OCI-LY7 (cell line): ENCODE data around the gene RPL36A. TPM values are rescaled to one million over a fixed set of nuclear protein-coding genes. Genes with fewer than 3 reads are reported as not detected.

Experiments
- BruUV-seq: library from RNA; stranded (reverse); fragments of 400-500 nt; replicated peaks from 2 replicates; lab custom pipeline; 2021; lab: Mats Ljungman, UMichigan
- CTCF ChIA-PET: fragments of 300-600 bp; sonication (Branson Sonifier 250); formaldehyde crosslinking; loops from one replicate; lab custom pipeline; 2022; ENCODE audit warnings: antibody characterized with exemption; ENCODE audit not compliant: unreplicated experiment; lab: Charles Lee
- POLR2A ChIA-PET: fragments of 300-600 bp; sonication (Branson Sonifier 250); formaldehyde crosslinking; loops from one replicate; lab custom pipeline; 2022; ENCODE audit warnings: antibody characterized with exemption; lab: Charles Lee
- DNase-seq: peaks from one replicate; pipeline ENCODE4 v3.0.0-alpha.2; 2015; ENCODE audit warnings: low spot score
- H2AFZ ChIP-seq: fragments of 200-600 bp; sonication (generic), shearing (Covaris generic); 2 replicates; pipeline ENCODE4 v1.6.1; 2014; ENCODE audit warnings: mild to moderate bottlenecking, antibody characterized with exemption, low read length, moderate library complexity
- H3K27ac ChIP-seq: fragments of 200-600 bp; sonication (generic); 2 replicates; pipeline ENCODE4 v1.5.1; 2014; ENCODE audit warnings: mixed run types, low read depth, mild to moderate bottlenecking, moderate library complexity, low read length, inconsistent platforms; ENCODE audit not compliant: poor library complexity, severe bottlenecking
- H3K36me3 ChIP-seq: fragments of 200-600 bp; sonication (generic); 2 replicates; pipeline ENCODE4 v1.6.1; 2014; ENCODE audit warnings: mild to moderate bottlenecking, antibody characterized with exemption, low read length, moderate library complexity, mixed read lengths; ENCODE audit not compliant: insufficient read depth
- H3K4me1 ChIP-seq: fragments of 200-600 bp; sonication (generic); 2 replicates; pipeline ENCODE4 v1.5.1; 2014; ENCODE audit warnings: mild to moderate bottlenecking, low read length; ENCODE audit not compliant: insufficient read depth, poor library complexity, severe bottlenecking
- H3K4me2 ChIP-seq: fragments of 200-600 bp; sonication (generic); 2 replicates; pipeline ENCODE4 v1.6.1; 2014; ENCODE audit warnings: mild to moderate bottlenecking, low read length
- H3K4me3 ChIP-seq: fragments of 200-600 bp; sonication (generic); 2 replicates; pipeline ENCODE4 v1.5.1; 2014; ENCODE audit warnings: mild to moderate bottlenecking, low read depth, low read length; ENCODE audit not compliant: poor library complexity, severe bottlenecking
- H3K79me2 ChIP-seq: fragments of 200-600 bp; sonication (generic); 2 replicates; pipeline ENCODE4 v1.6.1; 2016; ENCODE audit warnings: low read depth, mild to moderate bottlenecking, low read length, moderate library complexity, mixed read lengths; ENCODE audit not compliant: insufficient read depth
- H3K9me2 ChIP-seq: fragments of 200-600 bp; sonication (generic); 2 replicates; pipeline ENCODE4 v1.6.1; 2016; ENCODE audit warnings: mild to moderate bottlenecking, low read length, mixed read lengths; ENCODE audit not compliant: insufficient read depth
- H3K9me3 ChIP-seq: fragments of 200-600 bp; sonication (generic); 2 replicates; pipeline ENCODE4 v1.6.1; 2014; ENCODE audit warnings: mild to moderate bottlenecking, mixed run types, low read length, mixed read lengths
- H4K20me1 ChIP-seq: fragments of 200-600 bp; sonication (generic); 2 replicates; pipeline ENCODE4 v1.6.1; 2014; ENCODE audit warnings: mild to moderate bottlenecking, antibody characterized with exemption, low read length, moderate library complexity, mixed read lengths; ENCODE audit not compliant: insufficient read depth
- CTCF ChIP-seq: fragments of 200-600 bp; sonication (generic); conservative IDR thresholded peaks from 2 replicates; pipeline ENCODE4 v1.5.1; 2014; ENCODE audit warnings: mild to moderate bottlenecking, antibody characterized with exemption, low read length, moderate library complexity, mixed read lengths
- EZH2phosphoT487 ChIP-seq: fragments of 200-600 bp; sonication (generic); IDR thresholded peaks from 2 replicates; pipeline ENCODE4 v1.6.1; 2018; ENCODE audit warnings: low read depth, borderline replicate concordance, mild to moderate bottlenecking, mixed run types, antibody characterized with exemption, low read length, moderate library complexity, mixed read lengths
- intact Hi-C: fragments of 100-400 bp; cut with micrococcal nuclease; formaldehyde crosslinking; loops from one replicate; pipeline ENCODE4 v1.10.0; 2022; ENCODE audit not compliant: unreplicated experiment
- total RNA-seq, 2 experiments: library from RNA; depleted of rRNA in 1 of 2; stranded (reverse); fragments of >200 nt in 1 of 2; shearing (Covaris generic) in 1 of 2; gene quantifications; 2 replicates each; pipeline ENCODE4 v1.2.3, GENCODE V29; 2014 to 2022

The RPL36A gene
- total RNA-seq, 2 experiments from 2014 or later = 431 to 2,042 TPM

GRCh38 chrX:101397779-101398178, 7.0 kb downstream of the RPL36A start:
- Histone ChIP-seq H3K4me3 (no peak overlapping the region), H3K36me3 (peaks cover 88% of the 10 kb centered on the region), H3K9me2 (no peaks in the 10 kb centered on the region), H3K4me1 (peaks cover 28% of the 10 kb centered on the region), H3K27ac (no peak overlapping the region), H3K4me2 (no peak overlapping the region), H4K20me1 (no peaks in the 10 kb centered on the region), H3K9me3 (no peaks in the 10 kb centered on the region), H3K79me2 (peaks cover 9% of the 10 kb centered on the region; the same call in 1 of the 2 replicates), H2AFZ (no peak overlapping the region)
- intact Hi-C loops = no loop called here
- TF ChIP-seq CTCF (no peak), EZH2phosphoT487 (no peak)
- POLR2A ChIA-PET = interaction anchor here (0.8 to 2.2 kb wide), 4 partner anchors 9 to 29 kb away, joined by 3 to 5 read pairs (median 4); partner anchors contain the start of gene BTK
- BruUV-seq = no TSS peak
- CTCF ChIA-PET = no interaction called here
- DNase-seq = no peak

GRCh38 chrX:101398694-101399093, 7.9 kb downstream of the RPL36A start:
- Histone ChIP-seq H3K9me2 (no peaks in the 10 kb centered on the region), H3K4me3 (no peak overlapping the region), H4K20me1 (no peaks in the 10 kb centered on the region), H3K27ac (no peak overlapping the region), H3K79me2 (peaks cover 3% of the 10 kb centered on the region; the same call in 1 of the 2 replicates), H2AFZ (no peak overlapping the region), H3K4me1 (peaks cover 19% of the 10 kb centered on the region), H3K36me3 (peaks cover 87% of the 10 kb centered on the region), H3K9me3 (no peaks in the 10 kb centered on the region), H3K4me2 (no peak overlapping the region)
- no TSS peak for BruUV-seq
- ChIA-PET POLR2A (no interaction called here), CTCF (no interaction called here)
- intact Hi-C loops = no loop called here
- DNase-seq = no peak
- no peak for TF ChIP-seq CTCF
- TF ChIP-seq EZH2phosphoT487 = no peak

- Histone ChIP-seq H3K79me2 (peaks cover 13% of the 10 kb centered on the region; the same call in 1 of the 2 replicates), H3K9me2 (no peaks in the 10 kb centered on the region), H3K4me3 (no peak overlapping the region), H3K4me2 (no peak overlapping the region), H3K9me3 (no peaks in the 10 kb centered on the region), H3K36me3 (peaks cover 90% of the 10 kb centered on the region), H4K20me1 (no peaks in the 10 kb centered on the region), H3K27ac (no peak overlapping the region), H3K4me1 (peaks cover 10% of the 10 kb centered on the region), H2AFZ (no peak overlapping the region)
- no peak for DNase-seq
- intact Hi-C loops = no loop called here
- ChIA-PET CTCF (no interaction called here), POLR2A (no interaction called here)
- no peak for TF ChIP-seq EZH2phosphoT487
- no peak for TF ChIP-seq CTCF
- BruUV-seq = no TSS peak
These were observed 9.0 kb downstream of the RPL36A start for GRCh38 chrX:101399825-101400224.
